GM19452 (cell line): ENCODE measurements around the gene GIMD1.
"Not testable (repeated sequence)": the region's sequence is repeated elsewhere in the genome, so short reads cannot be mapped to it uniquely, and the experiment has no call there.

Source experiments
- ATAC-seq: cut with Tn5 transposase; IDR thresholded peaks from one replicate; pipeline ENCODE4 v1.9.1; 2021; ENCODE audit not compliant: unreplicated experiment

The GIMD1 gene

GRCh38 chr4:106353786-106354185 is 14.8 kb downstream of the GIMD1 start:
- ATAC-seq = no peak

DNA sequence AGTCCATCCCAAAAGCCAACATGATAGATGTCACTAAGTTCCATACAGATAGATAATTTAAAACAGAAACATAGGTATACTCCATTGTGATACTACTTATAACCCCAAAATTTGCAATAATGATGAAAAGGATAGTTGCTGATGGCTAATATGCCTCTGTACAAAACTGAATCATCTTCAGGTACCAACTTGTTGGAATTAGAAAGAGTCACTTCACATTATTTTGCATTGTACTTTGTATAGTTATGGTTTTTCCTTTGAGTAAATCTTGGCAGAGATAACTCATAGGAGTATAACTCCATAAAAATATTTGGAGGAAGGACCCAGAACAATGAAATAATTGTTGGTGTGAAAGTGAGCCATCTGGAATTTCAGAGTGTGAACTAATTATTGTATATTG is 17.6 kb downstream of the GIMD1 start:
- no peak for ATAC-seq

GRCh38 chr4:106347167-106347566 is 21.4 kb downstream of the GIMD1 start:
- ATAC-seq = no peak

- no peak for ATAC-seq
Measured at GRCh38 chr4:106344647-106344970, 24.0 kb downstream of the GIMD1 start.

GRCh38 chr4:106343865-106344646 is 24.5 kb downstream of the GIMD1 start:
- ATAC-seq = no peak

DNA sequence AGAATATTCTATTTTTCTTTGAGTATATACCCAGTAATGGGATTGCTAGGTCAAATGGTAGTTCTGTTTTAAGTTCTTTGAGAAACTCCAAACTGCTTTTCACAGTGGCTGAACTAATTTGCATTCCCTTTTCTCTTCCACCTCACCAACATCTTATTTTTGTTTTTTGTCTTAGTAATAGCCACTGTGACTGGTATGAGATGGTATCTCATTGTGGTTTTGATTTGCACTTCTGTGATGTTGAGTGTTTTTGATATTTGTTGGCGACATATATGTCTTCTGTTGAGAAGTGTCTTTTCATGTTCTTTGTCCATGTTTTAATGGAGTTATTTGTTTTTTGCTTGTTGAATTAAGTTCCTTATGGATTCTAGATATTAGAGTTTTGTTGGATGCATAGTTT is 27.8 kb downstream of the GIMD1 start:
- ATAC-seq = no peak

GRCh38 chr4:106339431-106339830 is 29.1 kb downstream of the GIMD1 start:
- ATAC-seq = no peak

- no peak for ATAC-seq
Measured at GRCh38 chr4:106338671-106339070, 29.9 kb downstream of the GIMD1 start.

DNA sequence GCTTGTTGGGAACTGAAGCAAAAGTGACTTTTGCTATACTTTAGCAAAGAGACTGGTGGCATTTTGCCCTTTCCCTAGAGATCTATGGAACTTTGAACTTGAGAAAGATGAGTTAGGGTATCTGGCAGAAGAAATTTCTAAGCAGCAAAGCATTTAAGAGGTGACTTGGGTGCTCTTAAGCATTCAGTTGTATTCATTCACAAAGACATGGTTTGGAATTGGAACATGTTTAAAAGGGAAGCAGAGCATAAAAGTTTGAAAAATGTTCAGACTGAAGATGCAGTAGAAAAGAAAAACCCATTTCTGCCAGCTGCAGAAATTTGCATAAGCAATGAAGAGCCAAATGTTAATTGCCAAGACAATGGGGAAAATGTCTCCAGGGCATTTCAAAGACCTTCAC is 30.7 kb downstream of the GIMD1 start:
- no peak for ATAC-seq

GRCh38 chr4:106336618-106337017 is 32.0 kb downstream of the GIMD1 start:
- no peak for ATAC-seq

- ATAC-seq = no peak
Measured at GRCh38 chr4:106334741-106335470, 33.7 kb downstream of the GIMD1 start.

GRCh38 chr4:106333186-106333585 is 35.4 kb downstream of the GIMD1 start:
- ATAC-seq = no peak

- ATAC-seq = peak; percentile 89
Measured at GRCh38 chr4:106329041-106329618, 39.4 kb downstream of the GIMD1 start.

DNA sequence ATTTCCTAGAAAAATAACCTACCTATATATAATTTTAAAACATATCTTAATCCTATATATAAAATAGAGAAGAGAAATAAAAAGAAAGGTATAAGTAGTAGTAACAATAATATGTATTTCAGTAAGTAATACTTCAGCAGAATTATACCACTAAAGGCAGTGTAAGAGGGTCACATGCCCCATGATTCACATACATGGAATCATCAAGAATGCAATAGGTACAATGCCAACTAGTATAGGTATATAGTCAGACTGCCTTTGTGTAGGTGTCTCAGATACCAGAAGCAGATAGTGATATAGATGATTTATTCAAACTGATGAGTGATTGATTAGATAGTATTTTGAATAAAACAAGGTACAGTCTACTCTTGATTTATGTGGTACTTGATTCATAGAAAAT is 42.8 kb downstream of the GIMD1 start:
- ATAC-seq = no peak

GRCh38 chr4:106323119-106323518 is 45.5 kb downstream of the GIMD1 start:
- ATAC-seq = no peak

DNA sequence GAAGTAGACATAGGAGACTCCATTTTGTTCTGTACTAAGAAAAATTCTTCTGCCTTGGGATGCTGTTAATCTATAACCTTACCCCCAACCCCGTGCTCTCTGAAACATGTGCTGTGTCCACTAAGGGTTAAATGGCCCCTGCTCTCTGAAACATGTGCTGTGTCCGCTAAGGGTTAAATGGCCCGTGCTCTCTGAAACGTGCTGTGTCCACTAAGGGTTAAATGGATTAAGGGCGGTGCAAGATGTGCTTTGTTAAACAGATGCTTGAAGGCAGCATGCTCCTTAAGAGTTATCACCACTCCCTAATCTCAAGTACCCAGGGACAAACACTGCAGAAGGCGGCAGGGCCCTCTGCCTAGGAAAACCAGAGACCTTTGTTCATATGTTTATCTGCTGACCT is 46.8 kb downstream of the GIMD1 start:
- not testable (repeated sequence) for ATAC-seq

DNA sequence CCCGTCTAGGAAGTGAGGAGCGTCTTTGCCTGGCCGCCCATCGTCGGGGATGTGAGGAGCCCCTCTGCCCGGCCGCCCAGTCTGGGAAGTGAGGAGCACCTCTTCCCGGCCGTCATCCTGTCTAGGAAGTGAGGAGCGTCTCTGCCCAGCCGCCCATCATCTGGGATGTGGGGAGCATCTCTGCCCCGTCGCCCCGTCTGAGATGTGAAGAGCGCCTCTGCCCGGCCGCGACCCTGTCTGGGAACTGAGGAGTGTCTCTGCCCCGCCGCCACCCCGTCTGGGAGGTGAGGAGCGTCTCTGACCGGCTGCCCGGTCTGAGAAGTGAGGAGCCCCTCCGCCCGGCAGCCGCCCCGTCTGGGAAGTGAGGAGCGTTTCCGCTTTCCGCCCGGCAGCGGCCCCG is 47.4 kb downstream of the GIMD1 start:
- ATAC-seq = not testable (repeated sequence)

DNA sequence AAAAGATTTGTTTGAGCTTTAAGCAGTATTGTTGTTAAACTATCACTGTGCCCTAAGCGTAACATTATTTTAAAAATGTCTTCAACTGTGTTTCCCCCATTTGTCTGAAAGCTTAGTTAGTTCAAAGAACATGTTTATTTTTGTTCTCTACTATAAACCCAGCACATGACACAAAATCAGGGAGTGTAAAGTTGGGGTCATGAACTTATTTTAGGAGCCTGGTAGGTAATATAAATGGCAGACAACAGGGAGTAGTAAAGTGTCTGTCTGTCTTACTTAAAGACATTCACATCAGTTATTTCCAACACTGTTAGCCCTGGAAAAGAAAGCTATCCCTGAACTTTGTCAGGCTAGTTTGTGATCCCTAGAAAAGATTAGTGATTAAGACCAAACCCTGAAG is 48.3 kb downstream of the GIMD1 start:
- ATAC-seq = no peak

DNA sequence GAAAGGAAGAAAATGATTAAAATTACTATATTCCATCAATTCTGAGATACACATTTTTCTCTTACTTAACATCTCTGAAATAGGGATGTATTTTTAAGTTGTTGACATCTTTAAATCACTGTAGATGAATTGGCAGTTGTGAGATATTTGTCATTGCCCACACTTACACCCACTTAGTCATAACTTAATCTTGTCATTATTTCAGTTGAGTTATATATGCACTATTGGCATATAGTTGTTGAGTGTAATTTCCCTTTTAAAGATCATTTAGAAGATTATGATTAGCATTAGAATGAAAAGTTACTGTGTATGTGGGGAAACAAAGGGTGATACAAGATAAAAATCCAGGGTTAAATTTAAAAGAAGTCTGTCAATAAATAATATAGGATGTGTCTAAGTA is 50.1 kb downstream of the GIMD1 start:
- no peak for ATAC-seq

DNA sequence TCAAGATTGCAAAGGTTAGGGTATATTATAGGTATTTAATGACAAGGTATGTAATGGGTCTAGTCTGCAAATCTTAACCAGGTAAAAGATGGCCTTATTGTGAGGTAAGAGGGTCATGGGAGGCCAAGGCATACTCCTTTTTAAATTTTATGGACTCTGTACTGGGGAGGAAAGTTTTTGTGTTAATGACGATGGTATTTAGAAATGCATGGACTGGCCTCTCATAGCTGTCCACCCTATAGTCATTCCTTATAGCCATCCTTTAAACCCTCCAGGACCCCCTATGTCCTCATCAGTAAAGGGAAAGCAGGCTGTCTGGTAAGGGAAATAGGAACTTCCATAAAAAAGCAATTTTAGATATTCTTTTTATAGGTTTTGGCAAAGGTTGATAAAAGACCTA is 50.8 kb downstream of the GIMD1 start:
- ATAC-seq = no peak

- peak; percentile 0 for ATAC-seq
Measured at GRCh38 chr4:106316773-106317409, 51.7 kb downstream of the GIMD1 start.
